Activated CD4-positive, alpha-beta T cell treated with anti-CD3 and anti-CD28 coated beads for 36 hours (primary cell): ENCODE measurements around the gene MCTP1. TPM values are rescaled to one million over a fixed set of nuclear protein-coding genes. Genes with fewer than 3 reads are reported as not detected.

Source experiments
- ATAC-seq: fragments of 200-7000 bp; cut with Tn5 transposase; one replicate; pipeline ENCODE4 v1.10.0; 2021; ENCODE audit warnings: mild to moderate bottlenecking, moderate library complexity
- CTCF ChIA-PET: fragments of 350-600 bp; sonication (Branson Sonifier 250); formaldehyde crosslinking; loops from one replicate; lab custom pipeline; 2021; ENCODE audit warnings: antibody characterized with exemption; lab: Charles Lee
- POLR2A ChIA-PET: fragments of 350-600 bp; sonication (Branson Sonifier 250); formaldehyde crosslinking; loops from one replicate; lab custom pipeline; 2021; ENCODE audit warnings: antibody characterized with exemption, inconsistent platforms; lab: Charles Lee
- DNase-seq: peaks from one replicate; pipeline ENCODE4 v3.0.0-alpha.2; 2020
- H3K27ac Mint-ChIP-seq: one replicate; pipeline ENCODE4 v1.8.0; 2021; ENCODE audit warnings: mixed read lengths
- H3K27me3 Mint-ChIP-seq: one replicate; pipeline ENCODE4 v1.8.0; 2021; ENCODE audit warnings: mixed read lengths
- H3K36me3 Mint-ChIP-seq: one replicate; pipeline ENCODE4 v1.8.0; 2021; ENCODE audit warnings: low read depth, mixed read lengths
- H3K4me1 Mint-ChIP-seq: one replicate; pipeline ENCODE4 v1.8.0; 2021; ENCODE audit warnings: mixed read lengths
- H3K4me3 Mint-ChIP-seq: one replicate; pipeline ENCODE4 v1.8.0; 2021; ENCODE audit warnings: mild to moderate bottlenecking, moderate library complexity, mixed read lengths
- H3K9me3 Mint-ChIP-seq: one replicate; pipeline ENCODE4 v1.8.0; 2021; ENCODE audit warnings: low read depth, mixed read lengths
- intact Hi-C, 2 experiments: fragments of 100-400 bp; cut with DNase I in 1 of 2; cut with micrococcal nuclease in 1 of 2; formaldehyde crosslinking; loops; one replicate each; pipeline versions ENCODE4 v1.14.2 to v1.15.1; 2022 to 2024; cut with DNase I, micrococcal nuclease
- total RNA-seq, 2 experiments: library from RNA; stranded (reverse); gene quantifications; one replicate each; pipeline ENCODE4 v1.2.3, GENCODE V29; 2021

MCTP1 gene
- total RNA-seq, 2 experiments from 2014 or later, result 0.32 to 0.53 TPM

DNA sequence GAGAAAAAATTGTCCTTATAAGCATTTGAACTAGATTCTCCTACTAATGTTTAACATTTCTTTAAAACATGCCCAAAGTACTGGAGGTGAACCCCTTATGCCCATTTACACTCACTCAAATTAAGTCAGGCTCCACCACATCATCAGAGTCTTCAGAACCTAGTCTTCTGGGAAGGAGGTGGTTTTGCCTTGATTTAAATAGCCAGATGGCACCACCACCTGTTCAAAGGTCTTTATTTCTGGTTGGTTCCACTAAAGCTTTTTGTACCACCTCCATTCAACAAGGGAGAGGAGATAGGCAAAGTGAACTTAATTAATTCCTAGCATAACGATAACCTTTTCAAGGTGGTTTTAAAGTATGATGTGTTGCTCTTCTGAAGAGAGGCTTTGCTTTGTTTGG is 476.9 kb downstream of the MCTP1 start:
- no peak overlapping the region for H3K27ac Mint-ChIP-seq
- CTCF ChIA-PET, result interaction anchor here (0.8 kb wide), 1 partner anchor 22 kb away, joined by 3 read pairs; no protein-coding TSS in a partner anchor
- ATAC-seq, result no peak
- no peaks in the 10 kb centered on the region for H3K9me3 Mint-ChIP-seq
- intact Hi-C loops, result no loop called here
- DNase-seq, result no peak
- H3K36me3 Mint-ChIP-seq, result no peaks in the 10 kb centered on the region
- POLR2A ChIA-PET, result no interaction called here
- H3K4me1 Mint-ChIP-seq, result peaks cover 3% of the 10 kb centered on the region
- peaks cover 5% of the 10 kb centered on the region for H3K27me3 Mint-ChIP-seq
- no peak overlapping the region for H3K4me3 Mint-ChIP-seq

DNA sequence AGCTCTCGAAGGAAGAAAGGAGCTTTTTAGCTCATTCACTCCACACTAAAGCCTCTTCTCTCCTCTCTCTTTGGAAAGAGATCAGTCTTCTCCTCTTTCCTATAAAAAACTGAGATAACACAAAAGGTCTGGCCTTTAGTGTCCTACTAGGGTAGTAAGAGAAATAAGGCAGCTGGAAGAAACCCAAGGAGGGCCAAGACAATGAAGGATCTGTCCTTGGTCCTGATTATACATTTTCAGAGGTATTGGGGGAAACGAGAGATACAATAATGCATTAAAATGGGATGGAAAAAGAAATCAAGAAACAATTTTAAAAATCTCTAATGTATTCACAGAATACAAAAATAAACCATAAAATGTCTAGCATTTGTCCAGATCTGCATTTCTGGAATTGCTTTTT is 482.4 kb downstream of the MCTP1 start:
- H3K4me3 Mint-ChIP-seq, result no peak overlapping the region
- no peak for ATAC-seq
- intact Hi-C loops, result no loop called here
- H3K4me1 Mint-ChIP-seq, result no peaks in the 10 kb centered on the region
- H3K9me3 Mint-ChIP-seq, result no peaks in the 10 kb centered on the region
- H3K27me3 Mint-ChIP-seq, result no peaks in the 10 kb centered on the region
- no peak for DNase-seq
- CTCF ChIA-PET, result no interaction called here
- H3K36me3 Mint-ChIP-seq, result no peaks in the 10 kb centered on the region
- no peak overlapping the region for H3K27ac Mint-ChIP-seq
- POLR2A ChIA-PET, result no interaction called here

DNA sequence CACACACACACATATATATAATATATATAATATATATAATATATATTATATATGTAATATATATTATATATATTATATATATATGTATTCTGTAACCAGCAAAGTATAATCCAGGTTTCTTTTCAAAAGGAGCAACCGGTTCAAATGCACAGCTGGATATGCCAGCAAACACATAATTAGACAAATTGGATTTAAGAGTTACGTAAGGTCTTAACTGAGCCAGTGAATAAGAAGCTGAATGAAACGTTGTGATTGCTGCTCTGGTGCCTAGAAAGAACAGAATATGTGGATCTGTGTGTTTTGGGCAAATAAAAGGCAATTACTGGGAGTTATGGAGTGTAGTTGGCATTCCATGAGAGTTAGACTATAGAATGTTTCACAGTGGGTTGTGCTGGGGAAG is 488.3 kb downstream of the MCTP1 start:
- Mint-ChIP-seq H3K4me1 (peaks cover 40% of the 10 kb centered on the region), H3K9me3 (no peaks in the 10 kb centered on the region), H3K4me3 (no peak overlapping the region), H3K36me3 (peaks cover 1% of the 10 kb centered on the region), H3K27me3 (no peaks in the 10 kb centered on the region), H3K27ac (no peak overlapping the region)
- ATAC-seq (no peak), DNase-seq (no peak)
- ChIA-PET POLR2A (no interaction called here), CTCF (no interaction called here)
- intact Hi-C loops, result loop anchor here (10.0 kb wide), 2 partner anchors 758 to 922 kb away; partner anchors contain the start of genes ARSK (in 1 of the 2) and SKIC3 (in 1 of the 2)

DNA sequence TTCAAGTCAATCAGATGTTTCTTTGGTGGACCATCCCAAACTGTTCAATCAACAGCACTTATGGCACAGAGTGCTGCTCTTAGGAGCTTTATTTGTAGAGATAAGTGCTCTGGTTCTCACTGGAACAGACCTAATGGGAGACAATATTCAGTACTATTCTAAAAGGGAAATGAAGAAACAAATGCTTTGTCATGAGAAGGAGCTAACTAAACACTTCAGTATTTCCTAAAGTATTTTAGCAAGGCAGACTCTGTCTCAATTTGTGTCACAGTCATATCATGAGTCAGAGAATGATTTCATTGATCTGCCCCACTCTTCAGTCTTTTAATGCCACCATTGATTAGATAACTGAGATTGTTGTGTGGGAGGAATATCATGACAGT is 491.1 kb downstream of the MCTP1 start:
- no peaks in the 10 kb centered on the region for H3K9me3 Mint-ChIP-seq
- no peaks in the 10 kb centered on the region for H3K27me3 Mint-ChIP-seq
- H3K27ac Mint-ChIP-seq, result peak overlapping the region; percentile 93
- ChIA-PET POLR2A (interaction anchor here (0.9 kb wide), 1 partner anchor 182 kb away, joined by 3 read pairs; no protein-coding TSS in a partner anchor), CTCF (interaction anchor here (0.7 to 1.4 kb wide), 4 partner anchors 12 to 56 kb away, joined by 3 to 5 read pairs (median 4); no protein-coding TSS in a partner anchor)
- H3K4me3 Mint-ChIP-seq, result peak overlapping the region; percentile 58
- DNase-seq, result no peak
- H3K36me3 Mint-ChIP-seq, result peaks cover 1% of the 10 kb centered on the region
- ATAC-seq, result peak; percentile 81
- H3K4me1 Mint-ChIP-seq, result peaks cover 40% of the 10 kb centered on the region
- intact Hi-C loops, result loop anchor here (1.0 to 10.0 kb wide), 10 partner anchors 43 to 919 kb away; partner anchors contain the start of genes KIAA0825 (in 2 of the 2), SLF1 (in 2 of the 2), ARSK (in 1 of the 2) and RFESD (in 1 of the 2)

DNA sequence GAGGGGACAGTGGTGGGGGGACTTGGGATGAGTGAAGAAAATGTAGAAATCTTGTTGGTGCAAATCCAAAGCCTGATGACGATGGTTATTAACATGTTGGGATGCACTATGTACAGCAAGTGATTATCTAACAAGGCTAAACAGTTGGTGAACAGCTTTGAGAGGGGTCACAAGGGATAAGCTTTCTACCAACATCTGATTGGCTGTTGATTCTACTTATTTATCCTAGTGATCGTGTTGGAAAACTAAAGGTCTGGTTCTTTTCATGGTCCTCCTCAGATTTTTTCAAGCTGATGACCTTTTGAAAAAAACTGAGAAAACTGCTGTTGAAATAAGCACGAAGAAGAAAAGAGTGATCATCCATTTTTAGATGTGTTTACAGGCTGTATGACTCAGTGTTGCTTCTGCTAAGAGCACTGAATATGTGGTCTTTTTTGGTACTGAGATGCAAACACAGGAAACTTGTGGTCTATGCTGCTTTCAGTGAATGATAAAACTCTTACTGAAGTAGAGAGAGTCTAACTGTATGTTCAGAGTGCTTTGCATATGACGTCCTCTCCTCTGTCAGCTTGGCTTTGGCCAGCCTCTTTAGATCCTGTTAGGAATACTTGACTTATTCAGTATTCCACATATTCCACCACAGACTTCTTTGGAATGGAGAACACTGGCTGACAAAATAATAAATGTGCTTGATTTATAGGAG is 491.6 kb downstream of the MCTP1 start:
- intact Hi-C loops, result loop anchor here (1.0 to 10.0 kb wide), 8 partner anchors 58 to 918 kb away; partner anchors contain the start of genes ARSK (in 1 of the 2), KIAA0825 (in 1 of the 2), RFESD (in 1 of the 2) and SKIC3 (in 1 of the 2)
- Mint-ChIP-seq H3K9me3 (no peaks in the 10 kb centered on the region), H3K27ac (peak overlapping the region; percentile 93), H3K36me3 (peaks cover 1% of the 10 kb centered on the region), H3K27me3 (no peaks in the 10 kb centered on the region), H3K4me1 (peaks cover 44% of the 10 kb centered on the region), H3K4me3 (peak overlapping the region; percentile 58)
- POLR2A ChIA-PET, result interaction anchor here (0.9 kb wide), 1 partner anchor 181 kb away, joined by 3 read pairs; no protein-coding TSS in a partner anchor
- ATAC-seq (peak; percentile 97), DNase-seq (peak; percentile 33)
- CTCF ChIA-PET, result interaction anchor here (0.7 to 1.4 kb wide), 4 partner anchors 11 to 1177 kb away, joined by 3 to 5 read pairs (median 4); no protein-coding TSS in a partner anchor

DNA sequence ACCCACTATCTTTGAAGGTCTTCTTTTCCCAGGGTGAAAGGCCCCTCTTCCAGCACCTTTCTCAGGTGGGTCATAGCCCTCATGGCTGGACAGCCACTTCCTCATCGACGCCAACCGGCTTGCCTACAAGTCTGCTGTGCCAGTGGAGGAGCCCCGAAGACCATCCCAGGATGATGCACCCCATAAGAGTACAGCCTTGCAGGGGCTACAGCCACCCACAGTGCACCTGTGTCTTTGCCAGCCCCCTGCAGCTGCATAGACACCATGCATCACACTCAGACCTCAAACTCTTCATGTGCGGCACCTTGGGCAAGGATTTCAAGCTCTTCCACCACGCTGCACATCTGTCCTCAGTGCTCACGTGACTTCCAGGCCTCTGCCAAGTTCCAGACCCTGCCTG is 493.1 kb downstream of the MCTP1 start:
- H3K36me3 Mint-ChIP-seq, result peaks cover 1% of the 10 kb centered on the region
- no peaks in the 10 kb centered on the region for H3K9me3 Mint-ChIP-seq
- intact Hi-C loops, result loop anchor here (2.0 to 10.0 kb wide), 7 partner anchors 59 to 917 kb away; partner anchors contain the start of genes ARSK (in 1 of the 2), RFESD (in 1 of the 2) and SKIC3 (in 1 of the 2)
- no peak overlapping the region for H3K27ac Mint-ChIP-seq
- H3K4me1 Mint-ChIP-seq, result peaks cover 44% of the 10 kb centered on the region
- CTCF ChIA-PET, result interaction anchor here (0.6 to 0.8 kb wide), 3 partner anchors 54 to 385 kb away, joined by 3 to 4 read pairs (median 4); no protein-coding TSS in a partner anchor
- POLR2A ChIA-PET, result no interaction called here
- ATAC-seq, result no peak
- no peak overlapping the region for H3K4me3 Mint-ChIP-seq
- H3K27me3 Mint-ChIP-seq, result no peaks in the 10 kb centered on the region
- no peak for DNase-seq

DNA sequence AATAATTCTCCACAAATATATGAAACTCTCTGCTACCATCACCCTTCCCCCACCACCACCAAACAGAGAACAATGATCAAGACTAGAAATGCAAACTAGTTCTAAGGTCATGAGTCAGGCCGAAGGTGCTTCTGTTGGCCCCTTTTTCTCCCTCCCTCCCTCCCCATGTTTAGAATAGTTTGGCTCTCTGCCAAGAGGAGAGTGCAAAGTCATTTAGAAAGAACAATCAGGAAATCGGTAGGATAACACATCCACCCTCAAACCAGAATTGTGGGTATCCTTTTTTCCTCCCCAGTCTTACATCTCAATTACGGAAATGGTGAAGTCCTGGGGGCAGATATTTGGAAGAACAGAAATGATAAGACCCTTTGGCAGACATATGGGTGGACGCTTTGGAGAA is 496.4 kb downstream of the MCTP1 start:
- Mint-ChIP-seq H3K27me3 (no peaks in the 10 kb centered on the region), H3K4me1 (peaks cover 17% of the 10 kb centered on the region), H3K27ac (no peak overlapping the region), H3K36me3 (peaks cover 1% of the 10 kb centered on the region), H3K4me3 (no peak overlapping the region), H3K9me3 (no peaks in the 10 kb centered on the region)
- intact Hi-C loops, result no loop called here
- POLR2A ChIA-PET, result interaction anchor here (0.5 to 0.6 kb wide), 2 partner anchors 15 to 17 kb away, joined by 3 read pairs; no protein-coding TSS in a partner anchor
- DNase-seq (no peak), ATAC-seq (no peak)
- CTCF ChIA-PET, result interaction anchor here (0.6 to 0.7 kb wide), 2 partner anchors 22 to 163 kb away, joined by 3 to 4 read pairs; no protein-coding TSS in a partner anchor

DNA sequence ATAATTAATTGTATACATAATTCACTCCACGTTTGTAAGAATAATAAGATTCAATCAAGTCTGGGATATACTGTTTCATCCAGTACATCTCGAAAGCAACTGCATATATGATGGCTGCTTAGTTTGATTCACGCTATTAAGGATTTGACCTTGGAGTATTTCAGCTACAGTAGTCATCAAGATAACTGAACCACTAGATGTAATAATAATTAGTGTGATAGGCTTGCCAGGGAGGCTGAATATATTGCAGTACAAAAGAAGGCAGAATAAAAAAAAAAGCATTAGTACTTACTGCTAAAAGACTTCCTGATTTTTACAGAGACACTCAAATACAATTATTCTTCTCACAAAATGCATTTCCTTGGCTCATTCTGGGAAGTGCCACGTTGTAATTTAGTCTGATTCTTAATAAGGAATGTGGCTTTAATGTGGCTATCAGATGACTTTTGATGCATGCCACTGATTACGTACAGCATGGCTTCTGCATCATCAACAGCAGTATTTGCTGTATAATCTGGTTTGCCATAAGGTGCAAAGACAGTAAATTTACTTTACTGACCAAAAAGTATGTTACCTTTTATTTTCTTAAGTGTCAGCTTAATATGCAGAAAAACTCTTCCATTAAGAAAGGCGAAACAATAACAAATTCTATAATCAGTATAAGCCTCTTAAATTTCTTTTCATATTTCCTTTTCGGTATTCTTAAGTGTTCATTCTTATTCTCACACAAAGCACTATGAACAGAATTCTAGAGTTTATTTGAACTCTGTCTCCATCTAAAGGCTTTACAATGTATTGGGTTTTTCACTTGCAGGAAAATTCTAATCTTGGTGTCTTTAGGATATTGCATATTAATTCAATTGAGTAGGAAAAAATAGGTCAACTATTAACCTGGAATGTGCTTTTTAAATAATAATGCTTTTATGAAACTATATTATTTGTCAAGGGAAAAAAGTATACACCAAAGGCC is 500.1 kb downstream of the MCTP1 start:
- CTCF ChIA-PET, result interaction anchor here (1.6 kb wide), 1 partner anchor 14 kb away, joined by 4 read pairs; no protein-coding TSS in a partner anchor

DNA sequence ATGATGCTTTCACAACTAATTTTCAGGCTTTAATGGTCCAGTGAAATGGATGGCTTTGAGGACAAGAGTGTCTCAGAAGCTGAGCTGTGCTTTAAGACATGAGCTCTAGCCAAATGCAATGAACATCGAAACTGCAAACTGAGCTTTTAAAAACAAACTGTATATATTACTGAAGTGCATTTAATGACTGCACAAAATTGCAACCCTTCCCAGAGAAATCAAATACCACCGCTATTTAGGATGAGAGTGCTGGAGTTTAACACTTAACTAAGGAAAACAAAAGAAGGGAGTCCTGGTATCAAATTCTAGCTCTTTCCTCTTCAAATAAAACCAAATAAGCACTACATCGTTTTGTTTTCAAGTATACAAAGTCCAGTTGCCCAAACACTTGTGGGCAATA is 502.5 kb downstream of the MCTP1 start:
- Mint-ChIP-seq H3K9me3 (no peaks in the 10 kb centered on the region), H3K27ac (no peak overlapping the region), H3K4me1 (no peaks in the 10 kb centered on the region), H3K27me3 (peaks cover 2% of the 10 kb centered on the region), H3K36me3 (no peaks in the 10 kb centered on the region), H3K4me3 (no peak overlapping the region)
- no peak for ATAC-seq
- intact Hi-C loops, result no loop called here
- no peak for DNase-seq
- ChIA-PET POLR2A (no interaction called here), CTCF (interaction anchor here (1.2 to 1.3 kb wide), 2 partner anchors 11 to 44 kb away, joined by 3 to 4 read pairs; no protein-coding TSS in a partner anchor)

More for the DNA sequence above, 500.1 kb downstream of the MCTP1 start:
- ATAC-seq (no peak), DNase-seq (no peak)
- Mint-ChIP-seq H3K4me3 (no peak overlapping the region), H3K27ac (no peak overlapping the region), H3K9me3 (no peaks in the 10 kb centered on the region), H3K36me3 (no peaks in the 10 kb centered on the region), H3K27me3 (no peaks in the 10 kb centered on the region), H3K4me1 (peaks cover 4% of the 10 kb centered on the region)
- intact Hi-C loops, result no loop called here
- POLR2A ChIA-PET, result no interaction called here

DNA sequence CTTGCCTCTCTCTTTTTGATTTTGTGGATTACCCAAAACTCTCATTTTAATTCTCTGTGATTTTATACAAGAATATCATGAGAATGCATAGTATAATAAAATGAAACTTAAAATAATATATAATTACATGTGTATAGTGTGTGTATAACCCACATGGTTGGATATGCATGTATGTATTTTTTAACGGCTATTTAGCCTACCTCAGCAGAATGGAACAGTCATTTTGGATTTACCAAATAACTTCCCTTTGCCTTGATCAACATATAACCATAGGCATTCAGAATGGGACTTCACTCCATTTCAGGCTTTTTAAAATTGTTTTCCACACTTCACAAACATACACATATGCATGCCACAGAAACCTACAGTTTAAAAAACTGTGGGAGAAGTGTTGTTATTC is 505.2 kb downstream of the MCTP1 start:
- POLR2A ChIA-PET, result no interaction called here
- H3K27me3 Mint-ChIP-seq, result peaks cover 2% of the 10 kb centered on the region
- no peaks in the 10 kb centered on the region for H3K36me3 Mint-ChIP-seq
- DNase-seq (no peak), ATAC-seq (no peak)
- H3K27ac Mint-ChIP-seq, result no peak overlapping the region
- H3K4me3 Mint-ChIP-seq, result no peak overlapping the region
- H3K4me1 Mint-ChIP-seq, result no peaks in the 10 kb centered on the region
- no peaks in the 10 kb centered on the region for H3K9me3 Mint-ChIP-seq
- intact Hi-C loops, result no loop called here
- CTCF ChIA-PET, result interaction anchor here (0.6 kb wide), 1 partner anchor 127 kb away, joined by 3 read pairs; no protein-coding TSS in a partner anchor
